Gastrocnemius medialis (tissue), 4 donors: ENCODE measurements around the gene TBX5. TPM values are rescaled to one million over a fixed set of nuclear protein-coding genes. Genes with fewer than 3 reads are reported as not detected.

Source experiments
- ATAC-seq, 2 donors: fragments of 150-250 bp; one replicate each; pipeline ENCODE4 v1.9.1; 2016
- DNase-seq, 2 donors: peaks; one replicate each; pipeline ENCODE4 v3.0.0-alpha.2; 2019
- H3K27ac ChIP-seq, 4 donors: fragments of 200-600 bp; sonication (generic); 1 replicate in 1 of 4; 2 replicates in 3 of 4; pipeline ENCODE4 v1.5.1; 2016 to 2018; ENCODE audit warnings: mild to moderate bottlenecking in 2 of 4, moderate library complexity in 1 of 4
- H3K27me3 ChIP-seq, 3 donors: fragments of 200-600 bp; sonication (generic) in 2 of 3; 1 replicate in 1 of 3; 2 replicates in 2 of 3; pipeline versions ENCODE4 v1.5.1 to v1.6.0; 2016 to 2019; ENCODE audit warnings: mild to moderate bottlenecking in 1 of 3, moderate library complexity in 1 of 3
- H3K36me3 ChIP-seq, 2 donors: fragments of 200-600 bp; sonication (generic) in 1 of 2; one replicate each; pipeline ENCODE4 v1.5.1; 2017 to 2018
- H3K4me1 ChIP-seq, 2 donors: fragments of 200-600 bp; sonication (generic) in 1 of 2; one replicate each; pipeline ENCODE4 v1.5.1; 2016 to 2017; ENCODE audit warnings: mild to moderate bottlenecking in 2 of 2
- H3K4me3 ChIP-seq, 4 donors: fragments of 200-600 bp; sonication (generic) in 3 of 4; 1 replicate in 1 of 4; 2 replicates in 3 of 4; pipeline ENCODE4 v1.5.1; 2016 to 2019; ENCODE audit warnings: mild to moderate bottlenecking in 2 of 4
- H3K9me3 ChIP-seq, 3 donors: fragments of 200-600 bp; sonication (generic) in 2 of 3; 1 replicate in 1 of 3; 2 replicates in 2 of 3; pipeline ENCODE4 v1.5.1; 2016 to 2019
- POLR2A ChIP-seq, 2 donors: fragments of 450-650 bp; IDR thresholded peaks; one replicate each; pipeline ENCODE4 v1.6.1; 2017; ENCODE audit warnings: antibody characterized with exemption in 2 of 2, mild to moderate bottlenecking in 2 of 2, moderate library complexity in 2 of 2
- in situ Hi-C, 4 donors: fragments of 200-750 bp; cut with MboI; loops; one replicate each; pipeline versions ENCODE4 v1.15.0 to v1.8.0; 2017; ENCODE audit warnings: low sequenced_read_pairs in 4 of 4
- intact Hi-C: fragments of 100-400 bp; cut with DNase I; formaldehyde crosslinking; loops from one replicate; pipeline ENCODE4 v1.15.1; 2023; ENCODE audit warnings: low total_unique reads
- total RNA-seq, 4 donors: library from RNA; depleted of rRNA; stranded (reverse); fragments of >200 nt; gene quantifications; one replicate each; pipeline versions ENCODE4 v1.1.0 to v1.2.3, GENCODE V29; 2016
- TF ChIP-seq, protein P1 (sequence below), 5 experiments: fragments of 450-650 bp in 3 of 5; fragments of 200-600 bp in 2 of 5; sonication (generic) in 2 of 5; IDR thresholded peaks in 4 of 5; conservative IDR thresholded peaks in 1 of 5; 1 replicate in 4 of 5; 2 replicates in 1 of 5; pipeline ENCODE4 v1.5.1; 2016 to 2019; ENCODE audit warnings: antibody characterized with exemption in 5 of 5, mild to moderate bottlenecking in 3 of 5, moderate library complexity in 3 of 5

The TBX5 gene
- total RNA-seq, 4 donors from 2014 or later: not detected

- ATAC-seq (no peak), DNase-seq (no peak)
- Histone ChIP-seq H3K9me3 (no peaks in the 10 kb centered on the region), H3K27ac (no peak overlapping the region), H3K4me3 (no peak overlapping the region), H3K4me1 (no peaks in the 10 kb centered on the region), H3K27me3 (peaks cover 45 to 62% (median 52%) of the 10 kb centered on the region in 3 donors), H3K36me3 (no peaks in the 10 kb centered on the region)
- no peak for TF ChIP-seq POLR2A (IDR thresholded peaks at IDR 0.05)
- TF ChIP-seq, protein P1, sequence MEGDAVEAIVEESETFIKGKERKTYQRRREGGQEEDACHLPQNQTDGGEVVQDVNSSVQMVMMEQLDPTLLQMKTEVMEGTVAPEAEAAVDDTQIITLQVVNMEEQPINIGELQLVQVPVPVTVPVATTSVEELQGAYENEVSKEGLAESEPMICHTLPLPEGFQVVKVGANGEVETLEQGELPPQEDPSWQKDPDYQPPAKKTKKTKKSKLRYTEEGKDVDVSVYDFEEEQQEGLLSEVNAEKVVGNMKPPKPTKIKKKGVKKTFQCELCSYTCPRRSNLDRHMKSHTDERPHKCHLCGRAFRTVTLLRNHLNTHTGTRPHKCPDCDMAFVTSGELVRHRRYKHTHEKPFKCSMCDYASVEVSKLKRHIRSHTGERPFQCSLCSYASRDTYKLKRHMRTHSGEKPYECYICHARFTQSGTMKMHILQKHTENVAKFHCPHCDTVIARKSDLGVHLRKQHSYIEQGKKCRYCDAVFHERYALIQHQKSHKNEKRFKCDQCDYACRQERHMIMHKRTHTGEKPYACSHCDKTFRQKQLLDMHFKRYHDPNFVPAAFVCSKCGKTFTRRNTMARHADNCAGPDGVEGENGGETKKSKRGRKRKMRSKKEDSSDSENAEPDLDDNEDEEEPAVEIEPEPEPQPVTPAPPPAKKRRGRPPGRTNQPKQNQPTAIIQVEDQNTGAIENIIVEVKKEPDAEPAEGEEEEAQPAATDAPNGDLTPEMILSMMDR (IDR thresholded peaks at IDR 0.05 in 4 of 5, conservative IDR thresholded peaks at IDR 0.05 in 1 of 5): no peak
- in situ Hi-C loops: no loop called here
- intact Hi-C loops: no loop called here
Observed at GRCh38 chr12:114415525-114415868, 9.6 kb upstream of the TBX5 start.

- H3K4me3 ChIP-seq: no peak overlapping the region
- H3K27ac ChIP-seq: no peak overlapping the region
- in situ Hi-C loops: no loop called here
- H3K36me3 ChIP-seq: no peaks in the 10 kb centered on the region
- peaks cover 48 to 67% (median 57%) of the 10 kb centered on the region in 3 donors for H3K27me3 ChIP-seq
- H3K9me3 ChIP-seq: no peaks in the 10 kb centered on the region
- DNase-seq: no peak
- H3K4me1 ChIP-seq: no peaks in the 10 kb centered on the region
- no peak for ATAC-seq
- no peak for TF ChIP-seq POLR2A (IDR thresholded peaks at IDR 0.05)
- TF ChIP-seq, protein P1 (IDR thresholded peaks at IDR 0.05 in 4 of 5, conservative IDR thresholded peaks at IDR 0.05 in 1 of 5): no peak
- intact Hi-C loops: no loop called here
Observed at GRCh38 chr12:114414866-114415524, 9.1 kb upstream of the TBX5 start.

GRCh38 chr12:114414031-114414865, 8.3 kb upstream of the TBX5 start:
- H3K36me3 ChIP-seq: no peaks in the 10 kb centered on the region
- H3K27ac ChIP-seq: no peak overlapping the region
- peaks cover 52 to 70% (median 63%) of the 10 kb centered on the region in 3 donors for H3K27me3 ChIP-seq
- no peaks in the 10 kb centered on the region for H3K9me3 ChIP-seq
- ATAC-seq (no peak), DNase-seq (no peak)
- TF ChIP-seq, protein P1 (IDR thresholded peaks at IDR 0.05 in 4 of 5, conservative IDR thresholded peaks at IDR 0.05 in 1 of 5): no peak
- TF ChIP-seq POLR2A (IDR thresholded peaks at IDR 0.05): no peak
- no peak overlapping the region for H3K4me3 ChIP-seq
- in situ Hi-C loops (no loop called here), intact Hi-C loops (no loop called here)
- peaks cover 0 to 4% of the 10 kb centered on the region in 2 donors for H3K4me1 ChIP-seq

DNA sequence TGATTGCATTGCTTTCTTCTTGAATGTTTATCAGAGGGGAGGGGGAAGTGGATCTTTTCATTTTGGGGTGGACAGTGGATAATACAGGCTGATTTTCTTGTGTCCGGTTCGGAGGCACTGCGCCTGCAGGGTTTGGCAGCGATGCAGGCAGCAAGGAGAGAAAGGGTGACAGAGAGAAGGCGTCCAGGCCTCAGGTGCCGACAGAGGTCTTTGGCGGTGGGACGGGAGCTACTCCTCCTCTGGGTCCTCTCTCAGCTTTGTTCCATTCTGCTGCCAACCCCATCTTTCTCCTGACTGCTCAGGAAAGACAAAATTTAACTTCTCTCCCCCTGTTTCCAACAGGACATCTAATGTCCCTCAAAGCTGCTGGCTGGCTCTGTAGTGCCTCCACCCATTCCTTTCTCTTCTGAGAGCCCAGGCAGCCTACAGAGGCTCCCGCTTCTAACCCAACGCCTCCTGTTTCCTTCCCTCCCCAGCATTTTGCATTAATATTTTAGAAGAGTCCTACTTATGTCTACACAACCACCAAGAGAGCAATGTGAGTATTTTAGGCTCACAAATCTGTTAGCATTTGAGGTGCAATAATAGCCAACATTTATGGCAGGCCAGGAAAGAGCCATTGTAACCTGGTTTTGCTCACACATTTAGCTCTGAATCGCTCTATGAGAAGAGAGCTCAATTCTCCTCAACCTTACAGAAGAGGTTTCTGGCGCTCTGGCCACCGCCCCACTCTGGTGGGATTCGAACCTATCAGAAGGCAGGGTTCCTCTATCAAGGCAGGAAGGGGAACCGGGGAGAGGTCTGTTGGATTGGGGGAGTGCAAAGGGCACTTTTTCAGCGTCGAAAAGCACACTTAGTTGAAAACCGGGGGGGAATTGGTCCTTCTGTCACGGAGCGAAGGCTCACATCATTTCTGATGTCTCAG, 7.1 kb upstream of the TBX5 start:
- Histone ChIP-seq H3K27ac (no peak overlapping the region), H3K9me3 (no peaks in the 10 kb centered on the region), H3K4me1 (peaks cover 0 to 4% of the 10 kb centered on the region in 2 donors), H3K36me3 (no peaks in the 10 kb centered on the region), H3K4me3 (no peak overlapping the region), H3K27me3 (peaks cover 63 to 81% (median 74%) of the 10 kb centered on the region in 3 donors)
- intact Hi-C loops (no loop called here), in situ Hi-C loops (no loop called here)
- DNase-seq: no peak
- no peak for TF ChIP-seq POLR2A (IDR thresholded peaks at IDR 0.05)
- TF ChIP-seq, protein P1 (IDR thresholded peaks at IDR 0.05 in 4 of 5, conservative IDR thresholded peaks at IDR 0.05 in 1 of 5): no peak
- ATAC-seq: no peak
